GM12872 (cell line): Measurements from ENCODE around the gene KLHL29.

Source experiments
- TF ChIP-seq, protein P1 (sequence below): IDR thresholded peaks from 3 replicates; pipeline ENCODE4 v1.5.1; 2011; ENCODE audit warnings: low read depth, mild to moderate bottlenecking, low read length, moderate library complexity; ENCODE audit not compliant: insufficient read depth

The KLHL29 gene

DNA sequence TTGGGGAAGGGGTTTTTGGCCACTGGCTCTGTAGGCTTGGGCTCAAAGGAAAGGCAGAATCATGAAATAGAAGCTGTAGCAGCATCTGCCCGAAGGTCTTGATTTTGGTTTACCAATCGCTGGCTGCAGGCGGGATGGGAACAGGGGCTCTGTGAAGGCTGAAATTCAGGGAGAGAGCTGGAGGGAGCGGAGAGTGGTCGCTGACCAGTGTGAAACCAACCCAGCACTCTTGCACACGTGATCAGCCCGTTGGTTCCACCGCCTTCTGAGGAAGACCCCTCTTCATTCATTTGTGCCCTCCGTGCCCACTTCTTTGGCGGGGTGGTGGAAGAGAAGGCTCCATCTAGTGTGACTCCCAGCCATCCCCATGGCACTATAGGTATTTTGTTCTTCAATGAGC is 82.6 kb downstream of the KLHL29 start:
- TF ChIP-seq, protein P1, sequence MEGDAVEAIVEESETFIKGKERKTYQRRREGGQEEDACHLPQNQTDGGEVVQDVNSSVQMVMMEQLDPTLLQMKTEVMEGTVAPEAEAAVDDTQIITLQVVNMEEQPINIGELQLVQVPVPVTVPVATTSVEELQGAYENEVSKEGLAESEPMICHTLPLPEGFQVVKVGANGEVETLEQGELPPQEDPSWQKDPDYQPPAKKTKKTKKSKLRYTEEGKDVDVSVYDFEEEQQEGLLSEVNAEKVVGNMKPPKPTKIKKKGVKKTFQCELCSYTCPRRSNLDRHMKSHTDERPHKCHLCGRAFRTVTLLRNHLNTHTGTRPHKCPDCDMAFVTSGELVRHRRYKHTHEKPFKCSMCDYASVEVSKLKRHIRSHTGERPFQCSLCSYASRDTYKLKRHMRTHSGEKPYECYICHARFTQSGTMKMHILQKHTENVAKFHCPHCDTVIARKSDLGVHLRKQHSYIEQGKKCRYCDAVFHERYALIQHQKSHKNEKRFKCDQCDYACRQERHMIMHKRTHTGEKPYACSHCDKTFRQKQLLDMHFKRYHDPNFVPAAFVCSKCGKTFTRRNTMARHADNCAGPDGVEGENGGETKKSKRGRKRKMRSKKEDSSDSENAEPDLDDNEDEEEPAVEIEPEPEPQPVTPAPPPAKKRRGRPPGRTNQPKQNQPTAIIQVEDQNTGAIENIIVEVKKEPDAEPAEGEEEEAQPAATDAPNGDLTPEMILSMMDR, result no peak

DNA sequence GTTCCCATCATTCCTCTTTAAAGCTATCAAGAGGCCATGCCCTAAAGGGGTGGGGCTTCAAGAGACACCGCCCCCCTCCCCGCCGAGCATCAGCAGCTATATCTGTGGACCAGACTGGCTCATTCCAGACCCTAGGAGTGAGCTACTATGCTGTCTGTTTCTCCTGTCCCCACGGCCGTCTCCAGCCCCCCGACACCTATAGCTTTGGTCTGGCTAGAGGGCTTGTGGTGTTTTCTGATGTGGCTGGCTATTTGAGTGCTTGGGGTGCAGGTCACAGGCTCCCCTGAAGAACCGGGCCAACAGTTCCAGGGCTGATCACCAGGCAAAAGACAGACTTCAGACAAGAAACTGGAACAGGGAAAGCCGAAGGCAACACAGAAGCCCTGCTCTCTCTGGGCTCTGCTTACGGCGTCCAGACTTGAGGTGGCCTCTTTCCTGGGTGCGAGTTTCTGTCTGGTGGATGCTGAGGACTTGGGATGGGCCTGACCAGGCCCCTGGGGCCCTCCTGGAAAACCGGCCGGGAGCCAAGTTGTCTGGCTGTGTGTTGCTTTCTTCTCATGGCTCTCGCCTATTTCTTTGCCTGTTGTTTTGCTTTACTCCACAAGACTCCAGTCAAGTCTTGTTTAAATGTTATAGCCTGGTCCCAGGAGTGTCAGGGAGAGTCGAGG is 83.6 kb downstream of the KLHL29 start:
- TF ChIP-seq, protein P1, result no peak

DNA sequence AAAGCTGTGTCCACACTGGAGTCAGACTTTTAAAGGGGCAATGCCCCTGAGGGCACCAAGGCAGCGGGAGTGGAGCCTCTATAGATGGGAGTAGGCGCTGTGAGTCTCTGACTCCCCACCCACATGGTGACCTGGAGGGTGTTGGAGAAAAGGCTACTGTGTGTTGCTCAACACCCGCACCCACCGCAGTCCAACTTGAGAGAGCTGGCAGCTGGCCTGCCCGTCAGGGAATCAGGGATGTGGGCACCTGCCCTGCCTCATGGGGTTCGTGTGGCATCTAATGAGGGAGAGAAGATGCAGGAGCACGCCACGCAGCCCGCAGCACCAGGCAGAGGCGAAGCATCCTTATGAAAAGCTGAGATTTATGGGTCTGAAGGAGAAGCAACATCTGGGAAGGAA is 84.2 kb downstream of the KLHL29 start:
- TF ChIP-seq, protein P1, result no peak

DNA sequence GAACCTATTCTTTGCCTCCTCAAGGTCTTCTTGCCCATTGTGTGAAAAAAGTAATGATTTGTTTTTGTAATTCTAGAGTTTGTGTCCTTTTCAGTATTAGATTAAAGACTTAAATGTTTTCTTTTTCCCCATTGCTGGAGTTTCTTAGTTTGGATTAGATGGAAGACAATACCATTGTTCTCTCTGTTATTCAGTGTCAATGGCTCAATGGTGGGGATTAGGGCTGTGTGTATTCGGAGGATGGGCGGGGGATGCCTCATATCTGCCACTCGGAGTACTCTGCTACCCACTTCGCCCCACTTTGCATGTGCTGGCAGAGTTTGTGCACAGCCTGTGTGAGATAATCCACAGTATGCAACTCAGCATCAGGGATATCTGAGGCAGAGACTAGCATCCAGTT is 90.1 kb downstream of the KLHL29 start:
- TF ChIP-seq, protein P1, result no peak

DNA sequence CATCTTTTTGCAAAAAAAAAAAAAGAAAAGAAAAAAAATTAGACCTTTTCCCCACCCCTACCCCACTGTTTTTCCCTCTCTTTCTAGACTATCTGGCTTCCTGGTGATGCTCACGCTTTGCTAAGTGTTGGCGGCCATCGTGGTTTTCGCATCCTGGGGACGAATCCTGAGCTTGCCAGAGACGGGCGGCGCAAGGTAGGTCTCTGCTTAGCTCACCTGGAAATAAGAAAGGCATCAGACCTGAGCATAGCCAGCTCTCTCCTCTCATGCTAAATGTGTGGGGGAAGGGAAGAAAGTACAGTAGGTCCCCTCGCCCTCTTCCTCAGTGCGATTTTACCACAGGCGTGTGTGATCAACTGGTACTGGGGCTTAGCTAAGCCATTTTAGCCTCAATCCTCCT is 90.5 kb downstream of the KLHL29 start:
- TF ChIP-seq, protein P1, result no peak

DNA sequence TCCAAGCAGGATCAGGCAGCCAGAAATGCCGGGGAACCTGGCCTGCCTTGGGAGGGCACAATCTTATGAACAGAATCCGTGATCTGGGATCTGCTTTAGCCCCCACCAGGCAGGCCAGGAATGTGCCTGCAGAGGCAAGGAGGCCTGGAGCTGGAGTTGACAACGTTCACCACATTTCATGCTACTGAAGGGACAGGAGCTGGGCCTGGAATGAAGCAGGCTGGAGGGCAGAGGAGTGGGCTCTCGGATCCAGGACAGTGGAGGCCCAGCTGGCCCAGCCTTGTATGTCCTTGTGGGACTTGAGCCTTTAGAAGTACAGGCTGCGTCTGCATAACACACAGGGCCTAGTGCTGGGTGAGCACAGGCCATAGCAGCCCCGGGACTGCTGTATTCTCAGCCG is 91.8 kb downstream of the KLHL29 start:
- TF ChIP-seq, protein P1, result no peak

DNA sequence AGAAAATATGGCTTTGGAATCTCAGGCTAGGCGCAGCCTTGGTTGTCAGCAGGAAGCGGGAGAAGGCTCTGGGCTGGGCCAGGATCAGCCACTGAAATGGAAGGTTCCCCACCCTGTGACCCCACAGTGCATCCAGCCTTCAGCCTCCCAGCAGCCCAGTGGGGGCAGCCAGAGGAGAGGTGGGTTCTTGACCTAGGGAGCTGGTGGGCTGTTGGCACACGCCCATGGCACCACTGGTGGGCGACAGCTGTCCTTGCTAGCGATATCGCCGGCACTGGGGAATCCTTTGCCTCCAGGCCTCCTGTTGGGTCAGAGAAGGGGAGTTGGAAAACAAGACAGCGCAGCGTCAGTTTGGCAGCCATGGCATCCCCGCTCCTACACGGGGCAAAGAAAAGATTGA is 92.4 kb downstream of the KLHL29 start:
- TF ChIP-seq, protein P1, result no peak
